Renal cortex interstitium (tissue), 11 donors: Measurements from ENCODE around the gene PAX5. TPM values are rescaled to one million over a fixed set of nuclear protein-coding genes. Genes with fewer than 3 reads are reported as not detected.

ENCODE experiments used
- DNase-seq, 11 donors: peaks; one replicate each; pipeline ENCODE4 v3.0.0-alpha.2; 2013; ENCODE audit warnings: low read depth in 9 of 11, low spot score in 4 of 11; ENCODE audit errors: extremely low read depth in 1 of 11
- polyA plus RNA-seq, 3 donors: library from polyadenylated mRNA; unstranded; fragments of 120-200 nt; gene quantifications; one replicate each; pipeline ENCODE4 v1.2.1, GENCODE V29; 2013; ENCODE audit not compliant: insufficient read length in 3 of 3

The PAX5 gene
- polyA plus RNA-seq, 3 donors = 0.09 to 0.22 (median 0.17) TPM

GRCh38 chr9:36839131-36839885, 194.8 kb downstream of the PAX5 start:
- DNase-seq = no peak

GRCh38 chr9:36837431-36838405, 196.3 kb downstream of the PAX5 start:
- DNase-seq = no peak

GRCh38 chr9:36836486-36836885, 197.6 kb downstream of the PAX5 start:
- DNase-seq = no peak

GRCh38 chr9:36835271-36835996, 198.6 kb downstream of the PAX5 start:
- DNase-seq = no peak

GRCh38 chr9:36834736-36835135, 199.3 kb downstream of the PAX5 start:
- no peak for DNase-seq

GRCh38 chr9:36833954-36834353, 200.1 kb downstream of the PAX5 start:
- DNase-seq = no peak

- DNase-seq = no peak
These were observed 201.8 kb downstream of the PAX5 start for GRCh38 chr9:36832164-36832795.

GRCh38 chr9:36831381-36832161, 202.5 kb downstream of the PAX5 start:
- peak in 2 of 11 donors; percentile 24 to 40 for DNase-seq

- no peak for DNase-seq
These were observed 205.5 kb downstream of the PAX5 start for GRCh38 chr9:36828611-36829013.

- DNase-seq = no peak
These were observed 206.5 kb downstream of the PAX5 start for GRCh38 chr9:36827593-36827992.

GRCh38 chr9:36826581-36826980, 207.5 kb downstream of the PAX5 start:
- no peak for DNase-seq

GRCh38 chr9:36825179-36825578, 208.9 kb downstream of the PAX5 start:
- no peak for DNase-seq

GRCh38 chr9:36823934-36824333, 210.1 kb downstream of the PAX5 start:
- no peak for DNase-seq

- DNase-seq = no peak
These were observed 210.6 kb downstream of the PAX5 start for GRCh38 chr9:36823466-36823865.

- no peak for DNase-seq
These were observed 211.9 kb downstream of the PAX5 start for GRCh38 chr9:36822201-36822600.

GRCh38 chr9:36820392-36820861, 213.6 kb downstream of the PAX5 start:
- peak in 1 of 11 donors; percentile 20 for DNase-seq

GRCh38 chr9:36818965-36819870, 214.8 kb downstream of the PAX5 start:
- peak; percentile 21 to 74 (median 56) for DNase-seq
